Endodermal cell (in vitro differentiated cells): ENCODE data around the gene VWA1. TPM values are rescaled to one million over a fixed set of nuclear protein-coding genes. Genes with fewer than 3 reads are reported as not detected.
"Not testable (repeated sequence)": the region's sequence is repeated elsewhere in the genome, so short reads cannot be mapped to it uniquely, and the experiment has no call there.

Source experiments
- DNase-seq: peaks from one replicate; pipeline ENCODE4 v3.0.0-alpha.2; 2017
- H3K27ac ChIP-seq: 2 replicates; pipeline ENCODE4 v1.5.1; 2013; ENCODE audit warnings: mild to moderate bottlenecking, low read depth, low read length, moderate library complexity
- H3K27me3 ChIP-seq: 2 replicates; pipeline ENCODE4 v1.6.1; 2013; ENCODE audit warnings: mild to moderate bottlenecking, low read length, moderate library complexity; ENCODE audit not compliant: insufficient read depth, control insufficient read depth, poor library complexity, severe bottlenecking
- H3K36me3 ChIP-seq: 2 replicates; pipeline ENCODE4 v1.7.0; 2013; ENCODE audit warnings: mild to moderate bottlenecking, low read length, moderate library complexity; ENCODE audit not compliant: control insufficient read depth, insufficient read depth
- H3K4me1 ChIP-seq: one replicate; pipeline ENCODE4 v1.7.0; 2013; ENCODE audit warnings: low read length; ENCODE audit not compliant: control insufficient read depth, insufficient read depth
- H3K4me3 ChIP-seq: 2 replicates; pipeline ENCODE4 v1.5.1; 2013; ENCODE audit warnings: mild to moderate bottlenecking, low read length, moderate library complexity
- H3K9ac ChIP-seq: 2 replicates; pipeline ENCODE4 v1.6.1; 2013; ENCODE audit warnings: mild to moderate bottlenecking, low read length, moderate library complexity; ENCODE audit not compliant: poor library complexity, severe bottlenecking; ENCODE audit errors: extremely low read depth
- H3K9me3 ChIP-seq: 2 replicates; pipeline ENCODE4 v1.6.1; 2013; ENCODE audit warnings: mild to moderate bottlenecking, low read length, moderate library complexity; ENCODE audit not compliant: control insufficient read depth
- H3K27ac Mint-ChIP-seq: 2 replicates; pipeline ENCODE4 v1.8.0; 2020; ENCODE audit warnings: mixed read lengths
- H3K27me3 Mint-ChIP-seq: 2 replicates; pipeline ENCODE4 v1.8.0; 2021; ENCODE audit warnings: mild to moderate bottlenecking, mixed read lengths; ENCODE audit not compliant: insufficient read depth
- H3K36me3 Mint-ChIP-seq: 2 replicates; pipeline ENCODE4 v1.8.0; 2020; ENCODE audit warnings: low read depth, mixed read lengths
- H3K4me1 Mint-ChIP-seq: 2 replicates; pipeline ENCODE4 v1.8.0; 2020; ENCODE audit warnings: mixed read lengths
- H3K4me3 Mint-ChIP-seq: 2 replicates; pipeline ENCODE4 v1.8.0; 2020; ENCODE audit warnings: mild to moderate bottlenecking, moderate library complexity, mixed read lengths
- H3K9me3 Mint-ChIP-seq: 2 replicates; pipeline ENCODE4 v1.8.0; 2020; ENCODE audit warnings: mild to moderate bottlenecking, mixed read lengths
- WGBS, 2 experiments: methylation state at CpG; one replicate each; pipeline versions ENCODE4 v1.1.5 to v1.1.7; 2013; ENCODE audit warnings: missing lambda C conversion rate in 2 of 2, mixed read lengths in 1 of 2; ENCODE audit not compliant: insufficient coverage in 1 of 2, insufficient read length in 1 of 2; 5-methylcytosine and 5-hydroxymethylcytosine counted together
- total RNA-seq, 2 donors: library from RNA; stranded (reverse); fragmentation: NEBNext Ultra II Directional in 1 of 2; extraction: Animal tissue kit (Norgen Biotek cat#: 25700) in 1 of 2; gene quantifications; 2 replicates in 1 of 2; 3 replicates in 1 of 2; pipeline ENCODE4 v1.2.1, GENCODE V29; 2021
- TF ChIP-seq, protein P1 (sequence below): fragments of 200-600 bp; sonication (generic); conservative IDR thresholded peaks from 2 replicates; pipeline ENCODE4 v1.5.0; 2021; ENCODE audit warnings: antibody characterized with exemption, mild to moderate bottlenecking

The VWA1 gene
- total RNA-seq, 2 donors from 2014 or later = 12.7 to 17.4 TPM

DNA sequence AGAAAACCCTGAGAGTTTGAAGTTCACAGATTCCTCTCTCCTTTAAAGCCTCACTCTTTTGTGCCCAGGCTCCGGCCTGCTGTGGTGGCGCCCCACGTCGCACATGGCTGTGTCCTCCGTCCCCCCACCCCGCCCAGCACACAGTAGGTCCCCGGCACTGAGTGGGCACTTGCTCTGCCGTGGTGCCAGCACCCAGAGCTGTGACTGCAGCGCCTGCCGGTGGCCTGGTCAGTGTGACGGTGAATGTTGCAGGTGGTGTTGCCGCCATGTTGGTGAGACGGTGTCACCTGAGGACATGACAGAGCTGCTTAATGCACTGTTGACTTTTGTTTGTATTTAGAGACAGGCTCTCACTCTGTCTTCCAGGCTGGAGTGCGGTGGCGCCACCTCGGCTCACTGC lies 17.4 kb downstream of the VWA1 start:
- Histone ChIP-seq H3K4me1 (no peaks in the 10 kb centered on the region), H3K27me3 (no peaks in the 10 kb centered on the region), H3K36me3 (no peaks in the 10 kb centered on the region), H3K9ac (no peak overlapping the region), H3K4me3 (no peak overlapping the region), H3K9me3 (no peaks in the 10 kb centered on the region), H3K27ac (no peak overlapping the region)
- Mint-ChIP-seq H3K4me1 (no peaks in the 10 kb centered on the region), H3K36me3 (no peaks in the 10 kb centered on the region), H3K27ac (no peak overlapping the region), H3K9me3 (no peaks in the 10 kb centered on the region), H3K4me3 (no peak overlapping the region), H3K27me3 (peaks cover 3% of the 10 kb centered on the region)
- no peak for DNase-seq
- TF ChIP-seq, protein P1, sequence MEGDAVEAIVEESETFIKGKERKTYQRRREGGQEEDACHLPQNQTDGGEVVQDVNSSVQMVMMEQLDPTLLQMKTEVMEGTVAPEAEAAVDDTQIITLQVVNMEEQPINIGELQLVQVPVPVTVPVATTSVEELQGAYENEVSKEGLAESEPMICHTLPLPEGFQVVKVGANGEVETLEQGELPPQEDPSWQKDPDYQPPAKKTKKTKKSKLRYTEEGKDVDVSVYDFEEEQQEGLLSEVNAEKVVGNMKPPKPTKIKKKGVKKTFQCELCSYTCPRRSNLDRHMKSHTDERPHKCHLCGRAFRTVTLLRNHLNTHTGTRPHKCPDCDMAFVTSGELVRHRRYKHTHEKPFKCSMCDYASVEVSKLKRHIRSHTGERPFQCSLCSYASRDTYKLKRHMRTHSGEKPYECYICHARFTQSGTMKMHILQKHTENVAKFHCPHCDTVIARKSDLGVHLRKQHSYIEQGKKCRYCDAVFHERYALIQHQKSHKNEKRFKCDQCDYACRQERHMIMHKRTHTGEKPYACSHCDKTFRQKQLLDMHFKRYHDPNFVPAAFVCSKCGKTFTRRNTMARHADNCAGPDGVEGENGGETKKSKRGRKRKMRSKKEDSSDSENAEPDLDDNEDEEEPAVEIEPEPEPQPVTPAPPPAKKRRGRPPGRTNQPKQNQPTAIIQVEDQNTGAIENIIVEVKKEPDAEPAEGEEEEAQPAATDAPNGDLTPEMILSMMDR = no peak
- WGBS, 2 experiments = 95 to 97% methylated on average over 8 to 16 of the region's 16 CpGs

DNA sequence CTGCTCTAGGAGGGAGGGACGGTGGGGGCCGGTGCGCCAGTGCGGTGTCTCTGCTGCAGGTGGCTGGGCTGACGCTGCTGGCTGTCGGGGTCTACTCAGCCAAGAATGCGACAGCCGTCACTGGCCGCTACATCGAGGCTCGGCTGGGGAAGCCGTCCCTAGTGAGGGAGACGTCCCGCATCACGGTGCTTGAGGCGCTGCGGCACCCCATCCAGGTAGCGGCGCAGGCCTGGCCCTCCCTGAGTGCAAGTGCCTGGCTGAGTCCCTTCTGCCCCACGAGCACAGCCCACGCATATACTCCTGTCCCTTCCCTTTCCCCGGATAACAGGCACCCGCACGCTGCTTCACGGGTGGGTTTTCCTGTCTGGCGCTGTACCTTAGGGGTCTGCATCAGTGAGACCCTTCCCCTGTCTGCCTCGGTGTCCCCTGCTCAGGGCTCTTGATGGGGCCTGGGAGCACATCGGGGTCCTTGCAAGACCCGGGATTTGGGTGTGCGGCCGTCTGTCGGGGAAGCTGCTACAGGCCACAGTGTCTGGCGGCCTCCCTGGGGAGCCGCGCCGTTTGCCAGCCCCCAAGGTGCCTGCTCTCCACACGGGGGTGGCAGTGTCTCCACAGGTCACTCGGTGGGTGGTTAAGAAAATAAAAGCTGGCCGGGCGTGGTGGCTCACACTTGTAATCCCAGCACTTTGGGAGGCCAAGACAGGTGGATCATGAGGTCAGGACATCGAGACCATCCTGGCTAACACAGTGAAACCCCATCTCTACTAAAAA lies 19.0 kb downstream of the VWA1 start:
- WGBS, 2 experiments = 94 to 95% methylated on average over 29 to 36 of the region's 41 CpGs
- H3K27ac Mint-ChIP-seq = not testable (repeated sequence)

DNA sequence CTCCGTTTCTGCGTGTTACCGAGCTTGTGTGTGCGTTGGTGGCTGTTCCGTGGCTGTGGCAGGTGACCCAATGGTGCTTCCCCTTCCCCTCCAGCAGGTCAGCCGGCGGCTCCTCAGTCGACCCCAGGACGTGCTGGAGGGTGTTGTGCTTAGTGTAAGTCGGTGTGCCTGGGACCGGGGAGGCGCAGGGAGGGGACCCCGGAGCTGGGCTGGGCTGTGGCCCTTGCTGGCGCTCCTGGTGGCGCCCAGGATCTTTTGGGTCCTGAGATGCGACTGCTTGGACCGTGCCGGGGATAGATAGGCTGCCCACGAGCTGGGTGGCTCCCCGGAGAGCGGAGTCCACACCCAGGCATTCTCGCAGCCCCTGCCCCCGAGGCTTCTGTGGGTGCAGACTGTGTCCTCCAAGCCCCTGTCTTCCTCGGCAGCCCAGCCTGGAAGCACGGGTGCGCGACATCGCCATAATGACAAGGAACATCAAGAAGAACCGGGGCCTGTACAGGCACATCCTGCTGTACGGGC lies 19.9 kb downstream of the VWA1 start:
- Mint-ChIP-seq H3K9me3 (no peaks in the 10 kb centered on the region), H3K4me1 (no peaks in the 10 kb centered on the region), H3K27me3 (no peaks in the 10 kb centered on the region), H3K36me3 (no peaks in the 10 kb centered on the region), H3K27ac (no peak overlapping the region), H3K4me3 (no peak overlapping the region)
- H3K27ac ChIP-seq = no peak overlapping the region
- TF ChIP-seq, protein P1 = no peak
- H3K27me3 ChIP-seq = no peaks in the 10 kb centered on the region
- 94 to 96% methylated on average over 18 to 24 of the region's 30 CpGs for WGBS, 2 experiments
- no peaks in the 10 kb centered on the region for H3K36me3 ChIP-seq
- H3K4me3 ChIP-seq = no peak overlapping the region
- no peaks in the 10 kb centered on the region for H3K4me1 ChIP-seq
- no peak for DNase-seq
- H3K9me3 ChIP-seq = no peaks in the 10 kb centered on the region
- H3K9ac ChIP-seq = no peak overlapping the region

More for the DNA sequence above, 19.0 kb downstream of the VWA1 start:
- not testable (repeated sequence) for H3K36me3 Mint-ChIP-seq, H3K27me3 ChIP-seq, H3K4me1 Mint-ChIP-seq, H3K9me3 Mint-ChIP-seq, H3K9ac ChIP-seq, H3K4me3 Mint-ChIP-seq, H3K4me1 ChIP-seq, DNase-seq, H3K27ac ChIP-seq, H3K9me3 ChIP-seq, H3K27me3 Mint-ChIP-seq, H3K4me3 ChIP-seq, H3K36me3 ChIP-seq

DNA sequence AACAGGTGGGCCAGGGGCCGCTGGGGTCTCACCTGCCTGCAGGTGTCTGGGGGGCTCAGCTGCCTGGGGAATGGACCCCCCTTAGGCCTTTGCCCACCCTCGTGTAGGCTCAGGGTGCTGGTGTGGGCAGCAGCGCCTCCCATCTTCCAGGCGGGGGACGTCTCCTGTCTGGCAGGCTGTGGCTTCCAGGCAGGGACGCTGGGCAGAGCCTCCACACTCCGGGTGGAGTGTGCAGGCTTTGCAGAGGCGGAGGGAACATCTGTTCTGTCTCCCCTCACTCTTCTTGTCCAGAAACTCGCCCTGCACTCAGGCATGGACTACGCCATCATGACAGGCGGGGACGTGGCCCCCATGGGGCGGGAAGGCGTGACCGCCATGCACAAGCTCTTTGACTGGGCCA lies 20.4 kb downstream of the VWA1 start:
- H3K4me1 ChIP-seq, H3K4me3 Mint-ChIP-seq, H3K9ac ChIP-seq, H3K27me3 Mint-ChIP-seq, H3K27me3 ChIP-seq, H3K4me3 ChIP-seq, H3K36me3 ChIP-seq, DNase-seq, H3K27ac ChIP-seq, H3K4me1 Mint-ChIP-seq, H3K36me3 Mint-ChIP-seq, H3K9me3 Mint-ChIP-seq, H3K27ac Mint-ChIP-seq, H3K9me3 ChIP-seq: not testable (repeated sequence)
- 86% methylated on average over 1 of the region's 15 CpGs; no CpG with 5 or more reads in 1 of the 2 experiments for WGBS, 2 experiments

DNA sequence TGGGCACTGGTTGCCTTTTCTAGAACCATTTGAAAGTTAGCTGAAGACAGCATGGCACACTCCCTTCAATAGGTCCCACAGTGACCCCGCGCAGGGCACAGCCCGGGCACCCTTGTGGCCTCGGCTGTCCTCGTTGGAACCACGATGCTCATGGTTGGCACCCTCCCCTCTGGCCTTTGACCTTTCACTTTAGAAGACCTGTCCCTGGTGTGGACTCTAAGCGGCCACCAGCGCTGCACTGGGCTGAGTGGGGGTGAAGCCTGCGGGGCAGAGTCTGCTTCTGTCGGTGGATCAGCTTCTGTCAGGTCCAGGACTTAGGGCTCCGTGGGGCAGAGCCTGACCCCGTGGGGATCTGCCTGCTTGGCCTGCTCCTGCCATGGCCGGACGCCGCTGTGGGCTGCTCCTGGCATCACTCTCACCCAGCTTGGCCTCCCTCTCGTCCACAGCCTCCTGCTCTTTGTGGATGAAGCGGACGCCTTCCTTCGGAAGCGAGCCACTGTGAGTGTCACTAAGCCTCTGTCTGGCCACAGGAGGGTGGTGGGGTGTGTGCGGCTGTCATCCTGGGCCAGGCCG lies 21.3 kb downstream of the VWA1 start:
- H3K27ac Mint-ChIP-seq, H3K36me3 Mint-ChIP-seq, H3K27me3 Mint-ChIP-seq: not testable (repeated sequence)

More for the DNA sequence above, 21.3 kb downstream of the VWA1 start:
- H3K9me3 ChIP-seq, DNase-seq, H3K4me3 Mint-ChIP-seq, H3K4me3 ChIP-seq, H3K9me3 Mint-ChIP-seq, H3K36me3 ChIP-seq, H3K4me1 ChIP-seq, H3K27ac ChIP-seq, H3K4me1 Mint-ChIP-seq, H3K9ac ChIP-seq, H3K27me3 ChIP-seq: not testable (repeated sequence)
- 92 to 93% methylated on average over 13 to 18 of the region's 22 CpGs for WGBS, 2 experiments
